ENCODE results near the gene CACNA2D1. TPM values are rescaled to one million over a fixed set of nuclear protein-coding genes. Genes with fewer than 3 reads are reported as not detected.

The CACNA2D1 gene
- total and polyA plus RNA-seq, 9 of the 15 experiments (the other 6 are each of a cell fraction or from before 2014, with no cell fraction given) = 0.49 TPM; not detected in 8

DNA sequence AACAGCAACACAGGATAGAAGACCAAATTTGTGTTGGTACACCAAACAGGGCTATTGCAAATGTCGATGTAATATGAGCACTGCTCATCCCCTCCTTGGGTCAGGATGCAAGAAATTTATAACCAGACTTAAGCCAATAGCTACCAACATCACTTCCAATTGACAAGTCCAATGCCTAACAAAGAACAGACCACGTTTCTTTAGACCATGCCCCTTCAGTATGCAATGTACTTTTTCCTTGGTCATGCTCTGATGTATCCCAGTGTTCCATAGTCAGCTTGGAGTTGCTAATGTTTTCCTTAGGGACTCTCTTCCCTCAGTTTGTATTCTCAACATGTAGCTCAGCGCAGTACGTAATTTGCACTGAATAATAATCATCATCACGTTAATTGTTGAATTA, 7.8 kb downstream of the CACNA2D1 start:
- no peak for TF ChIP-seq TAL1 (IDR thresholded peaks at IDR 0.05)
- TF ChIP-seq, protein P1, sequence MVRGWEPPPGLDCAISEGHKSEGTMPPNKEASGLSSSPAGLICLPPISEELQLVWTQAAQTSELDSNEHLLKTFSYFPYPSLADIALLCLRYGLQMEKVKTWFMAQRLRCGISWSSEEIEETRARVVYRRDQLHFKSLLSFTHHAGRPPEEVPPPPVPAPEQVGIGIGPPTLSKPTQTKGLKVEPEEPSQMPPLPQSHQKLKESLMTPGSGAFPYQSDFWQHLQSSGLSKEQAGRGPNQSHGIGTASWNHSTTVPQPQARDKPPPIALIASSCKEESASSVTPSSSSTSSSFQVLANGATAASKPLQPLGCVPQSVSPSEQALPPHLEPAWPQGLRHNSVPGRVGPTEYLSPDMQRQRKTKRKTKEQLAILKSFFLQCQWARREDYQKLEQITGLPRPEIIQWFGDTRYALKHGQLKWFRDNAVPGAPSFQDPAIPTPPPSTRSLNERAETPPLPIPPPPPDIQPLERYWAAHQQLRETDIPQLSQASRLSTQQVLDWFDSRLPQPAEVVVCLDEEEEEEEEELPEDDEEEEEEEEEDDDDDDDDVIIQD (CRISPR knock-in tag; IDR thresholded peaks at IDR 0.05) = no peak
- TF ChIP-seq, protein P2, sequence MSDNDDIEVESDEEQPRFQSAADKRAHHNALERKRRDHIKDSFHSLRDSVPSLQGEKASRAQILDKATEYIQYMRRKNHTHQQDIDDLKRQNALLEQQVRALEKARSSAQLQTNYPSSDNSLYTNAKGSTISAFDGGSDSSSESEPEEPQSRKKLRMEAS (CRISPR knock-in tag; IDR thresholded peaks at IDR 0.05) = no peak
- no peak for TF ChIP-seq POLR2AphosphoS2 (IDR thresholded peaks at IDR 0.05; ENCODE audit: low read length)
- TF ChIP-seq KLF13 (tag; IDR thresholded peaks at IDR 0.05; ENCODE audit: borderline replicate concordance, low read depth) = no peak
- no peak for TF ChIP-seq ZNF133 (CRISPR knock-in tag; IDR thresholded peaks at IDR 0.05)
- no peak for TF ChIP-seq SMAD1 (IDR thresholded peaks at IDR 0.05; ENCODE audit: low read depth, low read length, partially characterized antibody)
- no peak for TF ChIP-seq FOXK2 (conservative IDR thresholded peaks at IDR 0.05 in 1 of 2, IDR thresholded peaks at IDR 0.05 in 1 of 2; ENCODE audit: low read depth in 2 of 2)
- TF ChIP-seq ZNF766 (CRISPR knock-in tag; conservative IDR thresholded peaks at IDR 0.05) = no peak
- no peak for TF ChIP-seq POLR3A (IDR thresholded peaks at IDR 0.05; ENCODE audit: borderline replicate concordance, extremely low read depth, insufficient read depth, insufficient read length)
- TF ChIP-seq ZNF507 (tag; conservative IDR thresholded peaks at IDR 0.05) = no peak
- TF ChIP-seq IRF2 (CRISPR knock-in tag; IDR thresholded peaks at IDR 0.05) = no peak
- H3K27ac ChIP-seq (ENCODE audit: extremely low read depth, low read depth, low read length) = no peak overlapping the region
- no peaks in the 10 kb centered on the region for H3K4me1 ChIP-seq (replicated peaks in 1 of 2; ENCODE audit: control insufficient read depth in 2 of 2, insufficient read depth in 2 of 2, low read length in 2 of 2)
- no peak for ATAC-seq
- H4K20me1 ChIP-seq (replicated peaks; ENCODE audit: control insufficient read depth, insufficient read depth, low read length) = no peaks in the 10 kb centered on the region
- H3K9ac ChIP-seq (ENCODE audit: insufficient read depth in 1 of 2, low read depth in 2 of 2, low read length in 2 of 2) = no peak overlapping the region
- WGBS (ENCODE audit: insufficient coverage, low coverage, missing lambda C conversion rate) = 0% methylated on average over 5 of the region's 5 CpGs
- H3K27me3 ChIP-seq (ENCODE audit: control insufficient read depth in 2 of 2, insufficient read depth in 2 of 2, low read length in 2 of 2) = no peaks in the 10 kb centered on the region
- POLR2A ChIA-PET = no interaction called here
- H2AFZ ChIP-seq (ENCODE audit: low read depth, low read length) = no peak overlapping the region
- BruUV-seq (replicated peaks) = no TSS peak
- no peak for FAIRE-seq
- CTCF ChIA-PET (ENCODE audit: low intra/inter-chr PET ratio) = no interaction called here
- H3K9me1 ChIP-seq (ENCODE audit: control insufficient read depth, insufficient read depth, low read length) = no peaks in the 10 kb centered on the region
- H3K79me2 ChIP-seq (ENCODE audit: control insufficient read depth, insufficient read depth, low read length) = no peaks in the 10 kb centered on the region
- intact Hi-C loops (cut with micrococcal nuclease) = no loop called here
- H3K4me3 ChIP-seq = no peak overlapping the region
- H3K4me2 ChIP-seq (ENCODE audit: insufficient read depth, low read length) = no peak overlapping the region
- in situ Hi-C loops (cut with MboI) = no loop called here
- DNase-seq (ENCODE audit: extremely low read depth in 1 of 4, low spot score in 3 of 4) = no peak
- no peaks in the 10 kb centered on the region for H3K36me3 ChIP-seq (ENCODE audit: control insufficient read depth, insufficient read depth, low read length)
- H3K9me3 ChIP-seq (replicated peaks; ENCODE audit: control insufficient read depth, insufficient read depth, low read depth, low read length) = no peaks in the 10 kb centered on the region

All from K562 (cell line).